Fibroblast of peridontal ligament (primary cell): Measurements from ENCODE around the gene BET1.
A peak's percentile ranks its signal among the peaks of the same experiment; 100 is the strongest.

Source experiments
- DNase-seq: peaks from one replicate; pipeline ENCODE4 v3.0.0-alpha.2; 2010; ENCODE audit errors: extremely low read depth

The BET1 gene

DNA sequence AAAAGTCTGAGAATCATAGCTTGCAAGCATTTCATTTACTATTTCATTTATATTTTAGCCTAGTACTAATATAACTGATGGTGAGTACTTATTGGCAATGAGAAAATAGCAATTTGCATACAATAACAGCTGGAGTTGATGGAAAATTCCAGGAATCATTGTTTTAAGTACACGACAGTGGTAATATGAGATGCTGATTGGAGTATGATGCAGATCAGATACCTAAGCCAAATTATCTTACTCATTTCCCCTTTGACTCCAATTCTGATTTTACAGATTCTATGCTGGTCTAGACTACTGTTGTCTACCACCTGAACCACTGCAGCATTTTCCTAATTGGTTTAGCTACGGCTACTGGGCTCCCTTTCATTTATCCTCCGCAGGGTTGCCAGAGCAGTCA is 45.9 kb downstream of the BET1 start:
- peak; percentile 76 for DNase-seq

DNA sequence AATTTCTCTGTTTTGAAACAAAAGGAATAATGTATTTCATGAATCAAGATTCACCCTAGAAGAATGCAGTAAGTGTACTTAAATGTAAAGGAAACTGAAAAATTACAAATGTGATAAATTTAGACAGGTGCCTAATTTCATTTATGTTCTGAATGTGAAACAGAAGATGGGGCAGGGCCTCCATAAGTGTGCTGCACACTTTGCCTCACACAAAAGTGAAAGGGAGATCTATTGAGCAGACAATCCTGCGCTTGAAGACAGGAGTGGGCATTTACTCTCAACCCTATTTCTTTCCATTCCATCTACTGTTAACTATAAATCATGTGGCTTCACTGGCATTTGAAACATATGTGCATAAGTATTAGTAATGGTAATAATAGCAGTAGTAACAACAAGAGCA is 46.4 kb downstream of the BET1 start:
- DNase-seq = no peak

DNA sequence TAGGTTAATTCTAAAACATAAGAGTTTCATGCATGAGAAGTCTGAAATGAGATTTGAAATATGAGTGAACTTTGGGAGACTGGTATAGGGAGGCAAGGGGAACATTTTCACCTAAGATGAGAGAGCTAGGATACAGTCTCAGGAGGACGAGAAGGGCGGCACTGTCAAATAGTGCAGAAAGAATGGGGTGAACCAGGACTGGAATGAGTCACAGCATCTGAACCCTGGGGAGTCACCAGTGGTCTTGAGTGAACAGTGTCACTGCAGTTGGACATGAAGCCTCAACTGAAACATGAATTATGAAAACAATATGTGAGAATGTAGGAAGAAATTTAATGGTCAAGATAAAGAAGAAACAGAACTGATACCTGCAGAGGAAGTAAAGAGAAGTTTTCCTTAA is 48.9 kb downstream of the BET1 start:
- no peak for DNase-seq

- DNase-seq = peak; percentile 88
These were observed 54.7 kb downstream of the BET1 start for GRCh38 chr7:93949423-93949822.

- no peak for DNase-seq
These were observed 55.3 kb downstream of the BET1 start for GRCh38 chr7:93948873-93949272.

- peak; percentile 66 for DNase-seq
These were observed 56.0 kb downstream of the BET1 start for GRCh38 chr7:93948106-93948505.

GRCh38 chr7:93945756-93946535 is 58.2 kb downstream of the BET1 start:
- peak; percentile 36 for DNase-seq

GRCh38 chr7:93945083-93945482 is 59.1 kb downstream of the BET1 start:
- no peak for DNase-seq

- DNase-seq = no peak
These were observed 59.5 kb downstream of the BET1 start for GRCh38 chr7:93944673-93945072.

DNA sequence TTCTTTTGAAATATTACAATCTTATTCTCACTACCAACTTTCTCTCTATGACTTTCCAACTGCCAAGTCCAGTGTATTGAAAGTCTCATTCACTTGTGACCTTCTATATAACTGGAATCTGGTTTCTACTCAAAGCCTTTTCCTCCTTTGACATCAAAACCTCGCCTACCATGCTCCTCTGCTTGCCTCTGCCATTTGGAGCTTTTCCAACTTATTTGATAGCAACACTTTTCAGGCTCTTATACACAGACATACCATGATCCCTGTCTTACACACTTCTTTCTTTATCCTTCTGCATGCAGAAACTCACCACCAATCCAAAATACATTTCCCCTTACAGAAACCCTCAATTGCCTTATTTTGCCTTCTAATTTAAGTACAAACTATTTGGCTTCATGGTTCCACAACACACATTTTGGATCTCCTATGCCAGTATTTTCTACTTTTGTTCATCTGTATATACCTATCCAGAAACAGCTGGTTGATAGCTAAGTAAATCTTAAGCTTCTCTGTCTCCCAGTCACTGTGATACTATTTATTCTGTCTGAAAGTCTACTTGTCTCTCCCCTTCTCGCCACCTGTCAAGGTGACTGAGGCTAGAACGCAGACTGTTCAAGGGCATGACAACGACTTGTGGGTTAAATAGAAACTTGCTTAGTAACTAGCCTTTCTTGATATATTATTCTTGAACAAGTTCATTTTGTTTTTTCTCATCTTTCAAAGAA is 60.2 kb downstream of the BET1 start:
- no peak for DNase-seq
